Adrenal gland (tissue), 5 donors: ENCODE data around the gene FAAP100.

ENCODE experiments used
- POLR2A ChIP-seq, 2 donors: fragments of 450-650 bp; IDR thresholded peaks; one replicate each; pipeline ENCODE4 v1.6.1; 2017; ENCODE audit warnings: antibody characterized with exemption in 2 of 2, mild to moderate bottlenecking in 2 of 2, moderate library complexity in 1 of 2
- TF ChIP-seq, protein P1 (sequence below), 6 experiments: fragments of 450-650 bp in 4 of 6; fragments of 200-600 bp in 2 of 6; sonication (generic) in 1 of 6; IDR thresholded peaks; 1 replicate in 5 of 6; 2 replicates in 1 of 6; pipeline versions ENCODE4 v1.5.1 to v1.8.0; 2016 to 2021; ENCODE audit warnings: antibody characterized with exemption in 6 of 6, mild to moderate bottlenecking in 2 of 6, moderate library complexity in 1 of 6
- donor health status: DM: no; HTN: no; CAD: no.

DNA sequence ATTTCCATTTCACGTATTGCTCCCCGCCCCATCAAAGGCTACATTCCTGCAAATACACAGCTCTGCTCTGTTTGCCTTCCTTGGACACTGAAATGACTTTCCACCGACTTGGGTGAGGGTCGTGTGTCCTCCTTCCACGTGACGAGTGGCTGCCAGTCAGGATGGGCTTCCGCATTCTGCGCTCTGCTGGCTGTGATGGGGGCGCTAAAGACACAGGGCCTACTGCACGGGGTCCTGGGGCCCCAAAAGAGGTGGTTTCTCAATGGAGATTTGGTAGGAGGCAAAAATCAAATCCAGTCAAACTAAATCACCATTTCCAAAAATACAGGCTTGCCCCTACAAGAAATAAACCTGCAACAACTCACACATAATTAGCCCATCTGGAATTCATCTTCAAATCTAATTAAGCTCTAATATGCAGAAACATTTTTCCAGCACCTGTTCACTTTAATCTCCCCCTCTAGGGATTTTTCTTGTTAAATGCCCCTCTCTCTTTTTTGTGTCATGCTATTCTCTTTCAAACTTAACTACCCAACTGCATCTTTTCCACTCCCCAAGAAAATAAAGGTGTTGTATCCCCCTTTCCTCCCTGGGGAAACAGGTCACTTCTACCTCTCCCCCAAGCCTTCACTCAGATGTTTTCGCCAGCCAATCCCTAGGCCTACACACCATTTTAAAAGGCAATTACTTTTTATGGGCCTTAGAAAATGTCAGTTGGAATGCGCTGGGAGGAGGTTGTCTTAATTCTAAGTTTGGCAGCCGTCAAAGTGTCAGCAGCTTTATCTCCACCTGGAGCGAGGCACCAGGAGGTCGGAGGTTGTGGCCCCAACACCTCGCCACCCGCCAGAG, 21.9 kb upstream of the FAAP100 start:
- TF ChIP-seq, protein P1, sequence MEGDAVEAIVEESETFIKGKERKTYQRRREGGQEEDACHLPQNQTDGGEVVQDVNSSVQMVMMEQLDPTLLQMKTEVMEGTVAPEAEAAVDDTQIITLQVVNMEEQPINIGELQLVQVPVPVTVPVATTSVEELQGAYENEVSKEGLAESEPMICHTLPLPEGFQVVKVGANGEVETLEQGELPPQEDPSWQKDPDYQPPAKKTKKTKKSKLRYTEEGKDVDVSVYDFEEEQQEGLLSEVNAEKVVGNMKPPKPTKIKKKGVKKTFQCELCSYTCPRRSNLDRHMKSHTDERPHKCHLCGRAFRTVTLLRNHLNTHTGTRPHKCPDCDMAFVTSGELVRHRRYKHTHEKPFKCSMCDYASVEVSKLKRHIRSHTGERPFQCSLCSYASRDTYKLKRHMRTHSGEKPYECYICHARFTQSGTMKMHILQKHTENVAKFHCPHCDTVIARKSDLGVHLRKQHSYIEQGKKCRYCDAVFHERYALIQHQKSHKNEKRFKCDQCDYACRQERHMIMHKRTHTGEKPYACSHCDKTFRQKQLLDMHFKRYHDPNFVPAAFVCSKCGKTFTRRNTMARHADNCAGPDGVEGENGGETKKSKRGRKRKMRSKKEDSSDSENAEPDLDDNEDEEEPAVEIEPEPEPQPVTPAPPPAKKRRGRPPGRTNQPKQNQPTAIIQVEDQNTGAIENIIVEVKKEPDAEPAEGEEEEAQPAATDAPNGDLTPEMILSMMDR (IDR thresholded peaks at IDR 0.05), result no peak
- no peak for TF ChIP-seq POLR2A (IDR thresholded peaks at IDR 0.05)
